Osteoblast (primary cell): ENCODE results near the gene GNAT1. TPM values are rescaled to one million over a fixed set of nuclear protein-coding genes. Genes with fewer than 3 reads are reported as not detected.

Experiments used
- DNase-seq: peaks from one replicate; pipeline ENCODE4 v3.0.0; 2011; ENCODE audit warnings: low spot score, mixed read lengths; ENCODE audit not compliant: insufficient read length; ENCODE audit errors: missing footprints
- H2AFZ ChIP-seq: 2 replicates; pipeline ENCODE4 v1.6.0; 2011; ENCODE audit warnings: mild to moderate bottlenecking, low read length
- H3K27ac ChIP-seq: 2 replicates; pipeline ENCODE4 v1.5.1; 2011; ENCODE audit warnings: mild to moderate bottlenecking, low read depth, low read length, moderate library complexity
- H3K27me3 ChIP-seq: 2 replicates; pipeline ENCODE4 v1.6.0; 2012; ENCODE audit warnings: mild to moderate bottlenecking, control low read depth, inconsistent platforms, low read length, moderate library complexity; ENCODE audit not compliant: insufficient read depth
- H3K36me3 ChIP-seq: 2 replicates; pipeline ENCODE4 v1.5.1; 2011; ENCODE audit warnings: mild to moderate bottlenecking, low read length, control low read depth, moderate library complexity; ENCODE audit not compliant: insufficient read depth
- H3K4me1 ChIP-seq: 2 replicates; pipeline ENCODE4 v1.5.1; 2011; ENCODE audit warnings: mild to moderate bottlenecking, low read length, control low read depth, moderate library complexity; ENCODE audit not compliant: insufficient read depth
- H3K4me2 ChIP-seq: 2 replicates; pipeline ENCODE4 v1.6.0; 2011; ENCODE audit warnings: mild to moderate bottlenecking, low read length; ENCODE audit not compliant: insufficient read depth
- H3K4me3 ChIP-seq: fragments of 200-600 bp; sonication (generic); 3 replicates; pipeline ENCODE4 v1.5.1; 2012; ENCODE audit warnings: mild to moderate bottlenecking, low read length, inconsistent platforms; ENCODE audit not compliant: insufficient read depth
- H3K79me2 ChIP-seq: 2 replicates; pipeline ENCODE4 v1.6.0; 2012; ENCODE audit warnings: mild to moderate bottlenecking, low read length, control low read depth, inconsistent platforms; ENCODE audit not compliant: insufficient read depth
- H3K9me3 ChIP-seq: 2 replicates; pipeline ENCODE4 v1.5.1; 2011; ENCODE audit warnings: low read depth, low read length, control low read depth
- H4K20me1 ChIP-seq: 2 replicates; pipeline ENCODE4 v1.6.0; 2012; ENCODE audit warnings: mild to moderate bottlenecking, low read length, control low read depth; ENCODE audit not compliant: insufficient read depth
- total RNA-seq: library from RNA; depleted of rRNA; stranded (reverse); fragments of >200 nt; gene quantifications from 2 replicates; pipeline ENCODE4 v1.2.3, GENCODE V29; 2012
- TF ChIP-seq, protein P1 (sequence below): IDR thresholded peaks from 2 replicates; pipeline ENCODE4 v1.5.1; 2011; ENCODE audit warnings: mild to moderate bottlenecking, low read depth, low read length, moderate library complexity; ENCODE audit errors: extremely low read depth

GNAT1 gene
- total RNA-seq, 1 donor, result not detected

DNA sequence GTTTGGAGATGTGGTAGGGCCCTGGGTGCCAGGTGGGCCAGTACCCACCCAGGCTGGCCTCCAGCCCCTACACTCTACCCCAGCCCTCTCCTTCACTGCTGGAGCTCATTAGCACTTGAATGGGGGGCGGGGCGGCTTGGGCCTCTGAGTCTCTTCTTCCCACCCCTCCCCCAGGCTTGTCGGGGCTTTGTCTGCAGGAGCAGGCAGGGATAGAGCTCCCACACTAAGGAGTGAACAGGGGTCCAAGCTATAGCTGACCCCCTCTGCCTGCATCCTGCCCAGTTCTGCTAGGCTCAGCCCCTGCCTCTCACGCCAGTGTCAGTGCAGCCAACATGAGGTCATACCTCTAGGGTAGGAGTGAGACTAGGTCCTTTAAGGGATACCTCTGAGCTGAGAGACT lies 49.8 kb downstream of the GNAT1 start:
- H3K27me3 ChIP-seq, result no peaks in the 10 kb centered on the region
- TF ChIP-seq, protein P1, sequence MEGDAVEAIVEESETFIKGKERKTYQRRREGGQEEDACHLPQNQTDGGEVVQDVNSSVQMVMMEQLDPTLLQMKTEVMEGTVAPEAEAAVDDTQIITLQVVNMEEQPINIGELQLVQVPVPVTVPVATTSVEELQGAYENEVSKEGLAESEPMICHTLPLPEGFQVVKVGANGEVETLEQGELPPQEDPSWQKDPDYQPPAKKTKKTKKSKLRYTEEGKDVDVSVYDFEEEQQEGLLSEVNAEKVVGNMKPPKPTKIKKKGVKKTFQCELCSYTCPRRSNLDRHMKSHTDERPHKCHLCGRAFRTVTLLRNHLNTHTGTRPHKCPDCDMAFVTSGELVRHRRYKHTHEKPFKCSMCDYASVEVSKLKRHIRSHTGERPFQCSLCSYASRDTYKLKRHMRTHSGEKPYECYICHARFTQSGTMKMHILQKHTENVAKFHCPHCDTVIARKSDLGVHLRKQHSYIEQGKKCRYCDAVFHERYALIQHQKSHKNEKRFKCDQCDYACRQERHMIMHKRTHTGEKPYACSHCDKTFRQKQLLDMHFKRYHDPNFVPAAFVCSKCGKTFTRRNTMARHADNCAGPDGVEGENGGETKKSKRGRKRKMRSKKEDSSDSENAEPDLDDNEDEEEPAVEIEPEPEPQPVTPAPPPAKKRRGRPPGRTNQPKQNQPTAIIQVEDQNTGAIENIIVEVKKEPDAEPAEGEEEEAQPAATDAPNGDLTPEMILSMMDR, result no peak
- H2AFZ ChIP-seq, result no peak overlapping the region
- H3K4me1 ChIP-seq, result peaks cover 59% of the 10 kb centered on the region
- peaks cover 98% of the 10 kb centered on the region for H3K79me2 ChIP-seq
- no peak for DNase-seq
- H4K20me1 ChIP-seq, result peaks cover 75% of the 10 kb centered on the region
- H3K36me3 ChIP-seq, result peaks cover 21% of the 10 kb centered on the region
- no peaks in the 10 kb centered on the region for H3K9me3 ChIP-seq
- no peak overlapping the region for H3K4me3 ChIP-seq
- no peak overlapping the region for H3K4me2 ChIP-seq
- peak overlapping the region; percentile 77 for H3K27ac ChIP-seq

DNA sequence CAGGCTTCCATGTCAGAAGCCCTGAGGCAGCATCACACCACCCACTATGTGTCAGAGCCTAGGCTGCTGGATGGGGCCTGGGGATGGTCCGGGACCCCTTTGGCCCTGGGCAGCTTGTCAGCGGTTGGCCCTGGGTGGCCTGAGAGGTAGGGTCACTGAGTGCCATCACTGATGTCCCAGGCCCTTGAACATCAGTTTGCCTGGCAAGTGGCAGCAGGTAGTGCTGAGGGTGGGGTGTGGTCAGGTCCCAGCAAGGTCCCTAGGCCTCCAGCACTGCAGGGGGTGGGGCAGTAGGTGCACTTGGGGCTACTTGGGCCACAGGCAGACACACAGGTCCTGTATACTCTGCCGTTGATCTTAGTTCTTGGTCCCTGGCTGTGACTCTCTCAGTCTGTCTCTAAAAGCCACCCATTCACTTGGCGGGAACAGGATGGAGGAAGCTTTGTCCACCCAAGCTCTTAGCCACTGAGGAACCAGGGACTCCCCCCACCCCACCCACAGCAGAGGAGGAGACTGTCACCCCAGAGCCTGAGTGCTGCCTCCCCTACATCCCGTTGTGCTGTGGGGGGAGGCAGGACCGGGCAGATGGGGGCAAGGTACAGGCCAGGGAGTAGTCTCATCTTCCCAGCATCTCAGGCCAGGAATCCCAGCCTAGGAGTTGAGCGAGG lies 50.4 kb downstream of the GNAT1 start:
- Histone ChIP-seq H3K27me3 (no peaks in the 10 kb centered on the region), H3K4me2 (no peak overlapping the region), H2AFZ (no peak overlapping the region), H4K20me1 (peaks cover 72% of the 10 kb centered on the region), H3K4me3 (no peak overlapping the region), H3K36me3 (peaks cover 21% of the 10 kb centered on the region), H3K27ac (peak overlapping the region; percentile 77), H3K9me3 (no peaks in the 10 kb centered on the region), H3K79me2 (peaks cover 91% of the 10 kb centered on the region), H3K4me1 (peaks cover 66% of the 10 kb centered on the region)
- TF ChIP-seq, protein P1, result no peak
- no peak for DNase-seq

DNA sequence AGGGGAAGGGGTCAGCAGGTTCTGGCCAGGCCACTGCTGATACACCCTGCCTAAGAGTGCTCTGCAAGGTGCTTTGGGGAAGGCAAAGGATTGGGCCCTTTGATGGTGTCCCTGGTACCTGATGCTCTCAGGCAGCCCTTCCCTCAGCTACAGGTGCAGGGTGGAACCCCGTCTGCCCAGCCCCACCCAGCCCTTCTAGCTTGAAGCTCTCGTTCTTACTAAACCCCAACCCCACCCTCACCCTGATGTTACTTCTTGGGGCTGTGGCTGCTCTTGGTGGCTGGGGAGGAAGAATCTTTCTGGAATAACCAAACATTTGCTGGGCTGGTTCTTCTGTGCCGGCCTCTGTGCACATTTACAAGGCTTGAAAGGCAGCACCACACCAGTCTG lies 51.0 kb downstream of the GNAT1 start:
- DNase-seq, result no peak
- Histone ChIP-seq H3K27ac (peak overlapping the region; percentile 77), H3K27me3 (no peaks in the 10 kb centered on the region), H2AFZ (no peak overlapping the region), H3K4me2 (peak overlapping the region; percentile 67), H4K20me1 (peaks cover 76% of the 10 kb centered on the region), H3K4me3 (no peak overlapping the region), H3K4me1 (peaks cover 69% of the 10 kb centered on the region), H3K79me2 (peaks cover 91% of the 10 kb centered on the region), H3K36me3 (peaks cover 21% of the 10 kb centered on the region), H3K9me3 (no peaks in the 10 kb centered on the region)
- TF ChIP-seq, protein P1, result no peak

- peak overlapping the region; percentile 67 for H3K4me2 ChIP-seq
- H3K4me1 ChIP-seq, result peaks cover 69% of the 10 kb centered on the region
- H3K4me3 ChIP-seq, result peak overlapping the region; percentile 7
- peaks cover 78% of the 10 kb centered on the region for H4K20me1 ChIP-seq
- peak overlapping the region; percentile 73 for H2AFZ ChIP-seq
- peaks cover 91% of the 10 kb centered on the region for H3K79me2 ChIP-seq
- H3K27ac ChIP-seq, result peak overlapping the region; percentile 77
- no peaks in the 10 kb centered on the region for H3K27me3 ChIP-seq
- TF ChIP-seq, protein P1, result no peak
- H3K36me3 ChIP-seq, result peaks cover 21% of the 10 kb centered on the region
- H3K9me3 ChIP-seq, result no peaks in the 10 kb centered on the region
- peak; percentile 94 for DNase-seq
Observed at GRCh38 chr3:50242851-50243542, 51.6 kb downstream of the GNAT1 start.
